Kidney (tissue), 14 donors: ENCODE measurements around the gene ZNF718. TPM values are rescaled to one million over a fixed set of nuclear protein-coding genes. Genes with fewer than 3 reads are reported as not detected.
A peak's percentile ranks its signal among the peaks of the same experiment; 100 is the strongest.
"Not testable (repeated sequence)": the region's sequence is repeated elsewhere in the genome, so short reads cannot be mapped to it uniquely, and the experiment has no call there.

Source experiments
- DNase-seq, 5 donors: peaks; one replicate each; pipeline ENCODE4 v3.0.0-alpha.2; 2013 to 2020
- FAIRE-seq: peaks from 2 replicates; lab custom pipeline; 2012; peaks lifted over from hg19 to GRCh38; lab: Jason Lieb, UNC
- H3K27ac ChIP-seq, 2 donors: one replicate each; pipeline ENCODE4 v1.7.0; 2013; ENCODE audit warnings: low read depth in 2 of 2, low read length in 2 of 2, inconsistent platforms in 1 of 2
- H3K27me3 ChIP-seq: one replicate; pipeline ENCODE4 v1.7.1; 2013; ENCODE audit warnings: low read length, inconsistent platforms; ENCODE audit not compliant: control insufficient read depth, insufficient read depth
- H3K36me3 ChIP-seq, 3 donors: one replicate each; pipeline versions ENCODE4 v1.7.0 to v1.7.1; 2013; ENCODE audit warnings: low read length in 3 of 3, control low read depth in 1 of 3, inconsistent platforms in 1 of 3; ENCODE audit not compliant: insufficient read depth in 3 of 3, control insufficient read depth in 2 of 3
- H3K4me1 ChIP-seq, 3 donors: one replicate each; pipeline versions ENCODE4 v1.7.0 to v1.7.1; 2013; ENCODE audit warnings: low read length in 3 of 3, inconsistent platforms in 1 of 3, low read depth in 1 of 3; ENCODE audit not compliant: control insufficient read depth in 2 of 3, insufficient read depth in 2 of 3
- H3K4me3 ChIP-seq, 3 donors: one replicate each; pipeline versions ENCODE4 v1.7.0 to v1.8.1; 2013; ENCODE audit warnings: low read length in 3 of 3, control low read depth in 1 of 3, inconsistent platforms in 1 of 3
- H3K9ac ChIP-seq, 3 donors: one replicate each; pipeline versions ENCODE4 v1.7.0 to v1.7.1; 2013; ENCODE audit warnings: low read length in 3 of 3, control low read depth in 1 of 3, inconsistent platforms in 1 of 3
- H3K9me3 ChIP-seq, 3 donors: one replicate each; pipeline versions ENCODE4 v1.7.0 to v1.7.1; 2013; ENCODE audit warnings: low read length in 3 of 3, control low read depth in 1 of 3, inconsistent platforms in 1 of 3; ENCODE audit not compliant: control insufficient read depth in 2 of 3, insufficient read depth in 1 of 3
- intact Hi-C: fragments of 100-400 bp; cut with DNase I; formaldehyde crosslinking; loops from one replicate; pipeline ENCODE4 v1.11.1; 2022
- polyA plus RNA-seq: library from polyadenylated mRNA; stranded (reverse); fragments of 350-450 nt; fragmentation: Illumina TruSeq; extraction: RNeasy Lipid Tissue Mini Kit (QIAGEN cat#74804); gene quantifications from one replicate; pipeline ENCODE4 v1.2.3, GENCODE V29; 2014; ENCODE audit warnings: low read depth, low replicate concordance; ENCODE audit not compliant: insufficient read depth
- total RNA-seq: library from RNA; stranded (reverse); fragmentation: NEBNext Ultra II Directional; extraction: Animal tissue kit (Norgen Biotek cat#: 25700); gene quantifications from one replicate; pipeline ENCODE4 v1.2.1, GENCODE V29; 2021
- TF ChIP-seq, protein P1 (sequence below): IDR thresholded peaks from 3 replicates; pipeline ENCODE4 v1.5.1; 2012; ENCODE audit warnings: mild to moderate bottlenecking, moderate library complexity, borderline replicate concordance; ENCODE audit not compliant: insufficient read depth; ENCODE audit errors: extremely low read depth
- donor health status: control.
- donor health status: control.
- donor health status: control.
- donor health status: control.
- donor health status: control.
- donor health status: DM: yes; HTN: yes; CAD: no.
- donor health status: Normal renal cell carcinoma (clear cell type).

Gene ZNF718
- total and polyA plus RNA-seq, 2 donors from 2014 or later = 1.7 to 10.3 TPM

DNA sequence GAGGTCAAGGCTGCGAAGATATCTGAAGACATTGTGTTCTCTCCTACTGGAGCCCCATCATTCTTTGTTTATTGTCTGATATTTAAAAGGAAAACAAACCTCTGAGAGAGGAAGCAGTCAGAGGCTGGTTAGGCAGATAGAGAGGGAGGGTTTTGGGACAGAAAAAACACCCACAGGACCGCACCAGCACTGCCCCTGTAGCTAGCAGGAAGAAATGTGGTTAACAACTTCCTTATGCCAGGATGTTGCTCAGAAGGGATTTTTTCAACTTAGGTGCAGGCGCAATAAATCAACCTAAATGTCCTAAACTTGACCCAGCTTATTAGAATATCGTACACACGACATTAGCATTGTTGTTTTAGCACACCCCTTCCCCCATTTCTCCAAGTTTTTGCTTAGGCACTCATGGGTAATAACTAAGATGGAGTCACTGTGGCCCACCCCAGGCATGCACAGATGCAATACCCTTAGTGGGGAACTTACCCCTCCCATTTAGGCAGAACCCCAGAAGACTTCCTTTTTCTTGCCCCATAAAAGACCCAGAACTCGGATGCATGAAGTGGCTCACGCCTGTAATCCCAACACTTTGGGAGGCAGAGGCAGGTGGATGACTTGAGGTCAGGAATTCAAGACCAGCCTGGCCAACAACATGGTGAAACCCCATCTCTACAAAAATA lies 2.8 kb upstream of the ZNF718 start:
- Histone ChIP-seq H3K36me3 (no peaks in the 10 kb centered on the region), H3K4me3 (no peak overlapping the region), H3K27me3 (no peaks in the 10 kb centered on the region), H3K9me3 (no peaks in the 10 kb centered on the region), H3K4me1 (peaks cover 0 to 12% (median 6%) of the 10 kb centered on the region in 3 donors), H3K27ac (no peak overlapping the region), H3K9ac (no peak overlapping the region)
- TF ChIP-seq, protein P1, sequence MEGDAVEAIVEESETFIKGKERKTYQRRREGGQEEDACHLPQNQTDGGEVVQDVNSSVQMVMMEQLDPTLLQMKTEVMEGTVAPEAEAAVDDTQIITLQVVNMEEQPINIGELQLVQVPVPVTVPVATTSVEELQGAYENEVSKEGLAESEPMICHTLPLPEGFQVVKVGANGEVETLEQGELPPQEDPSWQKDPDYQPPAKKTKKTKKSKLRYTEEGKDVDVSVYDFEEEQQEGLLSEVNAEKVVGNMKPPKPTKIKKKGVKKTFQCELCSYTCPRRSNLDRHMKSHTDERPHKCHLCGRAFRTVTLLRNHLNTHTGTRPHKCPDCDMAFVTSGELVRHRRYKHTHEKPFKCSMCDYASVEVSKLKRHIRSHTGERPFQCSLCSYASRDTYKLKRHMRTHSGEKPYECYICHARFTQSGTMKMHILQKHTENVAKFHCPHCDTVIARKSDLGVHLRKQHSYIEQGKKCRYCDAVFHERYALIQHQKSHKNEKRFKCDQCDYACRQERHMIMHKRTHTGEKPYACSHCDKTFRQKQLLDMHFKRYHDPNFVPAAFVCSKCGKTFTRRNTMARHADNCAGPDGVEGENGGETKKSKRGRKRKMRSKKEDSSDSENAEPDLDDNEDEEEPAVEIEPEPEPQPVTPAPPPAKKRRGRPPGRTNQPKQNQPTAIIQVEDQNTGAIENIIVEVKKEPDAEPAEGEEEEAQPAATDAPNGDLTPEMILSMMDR = no peak
- FAIRE-seq (no peak), DNase-seq (no peak)
- intact Hi-C loops = no loop called here

DNA sequence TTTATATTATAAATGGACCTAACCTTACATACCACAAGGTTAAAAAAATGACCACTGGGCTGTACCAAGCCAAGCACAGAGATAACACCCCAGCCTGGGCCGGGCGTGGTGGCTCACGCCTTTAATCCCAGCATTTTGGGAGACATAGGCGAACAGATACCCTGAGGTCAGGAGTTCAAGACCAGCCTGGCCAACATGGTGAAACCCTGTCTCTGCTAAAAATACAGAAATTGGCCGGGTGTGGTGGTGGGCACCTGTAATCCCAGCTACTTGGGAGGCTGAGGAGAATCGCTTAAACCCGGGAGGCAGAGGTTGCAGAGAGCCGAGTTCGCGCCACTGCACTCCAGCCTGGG lies 403 bp upstream of the ZNF718 start:
- Histone ChIP-seq H3K4me1 (peaks cover 0 to 12% (median 6%) of the 10 kb centered on the region in 3 donors), H3K9ac (peak overlapping the region in 2 of 3 donors; percentile 8 to 83), H3K27ac (peak overlapping the region; percentile 48 to 64), H3K36me3 (peaks cover 0 to 14% (median 0%) of the 10 kb centered on the region in 3 donors), H3K4me3 (peak overlapping the region; percentile 49 to 97 (median 95))
- H3K27me3 ChIP-seq, DNase-seq, H3K9me3 ChIP-seq, intact Hi-C loops, FAIRE-seq: not testable (repeated sequence)

DNA sequence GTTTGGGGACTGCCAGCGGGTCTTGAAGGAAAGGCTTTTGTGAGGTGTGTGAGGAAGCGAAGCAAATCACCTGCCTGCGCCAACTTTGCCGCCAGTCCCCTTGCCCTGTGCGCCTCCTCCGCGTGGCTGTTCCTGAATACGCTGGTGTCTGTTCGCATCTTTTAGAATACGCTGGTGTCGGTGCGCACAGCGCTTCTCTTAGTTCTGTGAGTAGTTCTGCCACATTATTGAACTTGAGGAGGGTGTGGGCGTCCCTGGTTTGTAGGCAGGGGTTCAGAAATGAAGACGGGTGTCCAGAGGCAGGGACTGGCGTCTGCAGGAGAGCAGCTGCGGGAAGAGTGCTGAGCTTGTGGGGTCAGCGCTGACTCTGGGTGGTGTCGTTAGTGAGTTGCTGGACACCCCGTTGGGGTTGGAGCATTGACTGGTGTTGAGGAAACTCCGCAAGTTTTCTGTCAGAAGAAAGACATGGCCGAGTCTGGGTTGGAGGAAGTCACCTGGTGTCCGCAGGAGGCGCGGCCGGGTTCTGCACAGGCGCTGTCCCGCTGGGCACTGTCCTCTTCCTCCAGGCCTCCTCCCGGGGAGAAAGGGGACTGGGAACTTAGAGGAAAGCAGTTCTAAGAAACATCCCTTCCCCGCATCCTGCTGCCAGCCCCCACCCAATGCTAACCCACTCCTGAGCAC lies 930 bp downstream of the ZNF718 start:
- H3K36me3 ChIP-seq = peaks cover 0 to 14% (median 0%) of the 10 kb centered on the region in 3 donors
- TF ChIP-seq, protein P1 = peak; percentile 10
- FAIRE-seq (no peak), DNase-seq (peak; percentile 44 to 81 (median 56))
- peak overlapping the region; percentile 8 to 94 (median 83) for H3K9ac ChIP-seq
- H3K27me3 ChIP-seq = no peaks in the 10 kb centered on the region
- H3K27ac ChIP-seq = peak overlapping the region; percentile 52 to 88
- H3K9me3 ChIP-seq = no peaks in the 10 kb centered on the region
- intact Hi-C loops = no loop called here
- H3K4me3 ChIP-seq = peak overlapping the region; percentile 65 to 97 (median 95)
- peaks cover 0 to 12% (median 6%) of the 10 kb centered on the region in 3 donors for H3K4me1 ChIP-seq

DNA sequence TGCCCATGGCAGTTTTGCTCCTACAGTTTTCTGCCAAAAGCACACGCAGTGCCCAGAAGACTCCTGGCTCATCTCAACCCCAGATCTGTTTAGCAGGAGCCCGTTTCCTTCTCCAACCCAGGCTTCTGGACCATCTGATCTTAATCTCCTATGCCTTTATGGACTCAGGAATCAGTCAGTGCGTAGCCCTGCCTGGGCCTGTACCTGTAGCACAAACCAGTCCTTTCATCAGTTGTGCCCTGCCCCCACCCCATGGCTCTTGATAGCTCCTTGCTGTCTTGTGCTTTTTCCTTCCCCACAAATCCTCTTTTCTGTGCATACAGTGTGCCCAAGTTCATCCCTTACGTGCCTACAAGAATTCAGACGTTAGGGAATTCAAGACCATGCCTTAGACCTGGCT lies 1.5 kb downstream of the ZNF718 start:
- H3K4me3 ChIP-seq = peak overlapping the region; percentile 65 to 97 (median 95)
- intact Hi-C loops = no loop called here
- DNase-seq (no peak), FAIRE-seq (no peak)
- H3K9me3 ChIP-seq = no peaks in the 10 kb centered on the region
- peak overlapping the region in 1 of 2 donors; percentile 33 for H3K27ac ChIP-seq
- H3K27me3 ChIP-seq = no peaks in the 10 kb centered on the region
- H3K9ac ChIP-seq = peak overlapping the region in 2 of 3 donors; percentile 8 to 76
- TF ChIP-seq, protein P1 = no peak
- peaks cover 0 to 12% (median 6%) of the 10 kb centered on the region in 3 donors for H3K4me1 ChIP-seq
- H3K36me3 ChIP-seq = peaks cover 0 to 14% (median 0%) of the 10 kb centered on the region in 3 donors
